Vagina (tissue), 2 donors: ENCODE data around the gene GRIP2. TPM values are rescaled to one million over a fixed set of nuclear protein-coding genes. Genes with fewer than 3 reads are reported as not detected.

Experiments
- DNase-seq, 2 donors: peaks; one replicate each; pipeline ENCODE4 v3.0.0-alpha.2; 2017; ENCODE audit errors: extremely low spot score in 2 of 2
- H3K27ac ChIP-seq: fragments of 200-600 bp; sonication (generic); one replicate; pipeline ENCODE4 v1.5.1; 2019
- H3K27me3 ChIP-seq: fragments of 200-600 bp; sonication (generic); one replicate; pipeline ENCODE4 v1.5.1; 2019
- H3K36me3 ChIP-seq, 2 donors: fragments of 200-600 bp; sonication (generic); one replicate each; pipeline ENCODE4 v1.5.1; 2017 to 2019
- H3K4me1 ChIP-seq: fragments of 200-600 bp; sonication (generic); one replicate; pipeline ENCODE4 v1.5.1; 2019
- H3K4me3 ChIP-seq, 2 donors: fragments of 200-600 bp; sonication (generic); 1 replicate in 1 of 2; 2 replicates in 1 of 2; pipeline ENCODE4 v1.5.1; 2016 to 2019
- H3K9me3 ChIP-seq: fragments of 200-600 bp; sonication (generic); one replicate; pipeline ENCODE4 v1.5.1; 2019
- CTCF ChIP-seq, 3 experiments: fragments of 450-650 bp in 2 of 3; fragments of 200-600 bp in 1 of 3; sonication (generic) in 1 of 3; IDR thresholded peaks; one replicate each; pipeline ENCODE4 v1.5.1; 2017 to 2019; ENCODE audit warnings: antibody characterized with exemption in 3 of 3, mild to moderate bottlenecking in 2 of 3, moderate library complexity in 2 of 3
- POLR2A ChIP-seq, 2 donors: fragments of 450-650 bp; IDR thresholded peaks; one replicate each; pipeline ENCODE4 v1.6.1; 2017; ENCODE audit warnings: antibody characterized with exemption in 2 of 2, mild to moderate bottlenecking in 2 of 2, moderate library complexity in 2 of 2
- POLR2AphosphoS5 ChIP-seq, 2 donors: sonication (generic); formaldehyde crosslinking; IDR thresholded peaks; one replicate each; pipeline ENCODE4 v1.9.0; 2017; ENCODE audit warnings: antibody characterized with exemption in 2 of 2, mild to moderate bottlenecking in 2 of 2, low read depth in 1 of 2; ENCODE audit not compliant: insufficient read depth in 1 of 2
- intact Hi-C: fragments of 100-400 bp; cut with DNase I; formaldehyde crosslinking; loops from one replicate; pipeline ENCODE4 v1.15.1; 2023
- total RNA-seq: library from RNA; depleted of rRNA; stranded (reverse); fragments of >200 nt; gene quantifications from one replicate; pipeline ENCODE4 v1.2.3, GENCODE V29; 2016

Gene GRIP2
- total RNA-seq, 1 donor from 2014 or later = 0.98 TPM

- H3K4me1 ChIP-seq = no peaks in the 10 kb centered on the region
- no peaks in the 10 kb centered on the region for H3K36me3 ChIP-seq
- H3K27ac ChIP-seq = no peak overlapping the region
- DNase-seq = no peak
- no peaks in the 10 kb centered on the region for H3K9me3 ChIP-seq
- no peak for TF ChIP-seq CTCF (IDR thresholded peaks at IDR 0.05)
- TF ChIP-seq POLR2A (IDR thresholded peaks at IDR 0.05) = no peak
- no peak for TF ChIP-seq POLR2AphosphoS5 (IDR thresholded peaks at IDR 0.05; ENCODE audit: insufficient read depth in 1 of 2, low read depth in 1 of 2)
- H3K4me3 ChIP-seq = no peak overlapping the region
- intact Hi-C loops = no loop called here
- H3K27me3 ChIP-seq = no peaks in the 10 kb centered on the region
Measured at GRCh38 chr3:14574183-14574582, 34.0 kb upstream of the GRIP2 start.

- TF ChIP-seq CTCF (IDR thresholded peaks at IDR 0.05) (no peak), POLR2AphosphoS5 (IDR thresholded peaks at IDR 0.05; ENCODE audit: insufficient read depth in 1 of 2, low read depth in 1 of 2) (no peak), POLR2A (IDR thresholded peaks at IDR 0.05) (no peak)
- H3K9me3 ChIP-seq = no peaks in the 10 kb centered on the region
- DNase-seq = no peak
- no peaks in the 10 kb centered on the region for H3K4me1 ChIP-seq
- intact Hi-C loops = no loop called here
- no peaks in the 10 kb centered on the region for H3K27me3 ChIP-seq
- no peaks in the 10 kb centered on the region for H3K36me3 ChIP-seq
- H3K4me3 ChIP-seq = no peak overlapping the region
- no peak overlapping the region for H3K27ac ChIP-seq
Measured at GRCh38 chr3:14573706-14574105, 33.6 kb upstream of the GRIP2 start.

GRCh38 chr3:14570864-14571263 lies 30.7 kb upstream of the GRIP2 start:
- no peaks in the 10 kb centered on the region for H3K4me1 ChIP-seq
- no peak overlapping the region for H3K4me3 ChIP-seq
- H3K36me3 ChIP-seq = no peaks in the 10 kb centered on the region
- no peaks in the 10 kb centered on the region for H3K27me3 ChIP-seq
- no peak for DNase-seq
- intact Hi-C loops = no loop called here
- H3K27ac ChIP-seq = no peak overlapping the region
- TF ChIP-seq POLR2A (IDR thresholded peaks at IDR 0.05) (no peak), POLR2AphosphoS5 (IDR thresholded peaks at IDR 0.05; ENCODE audit: insufficient read depth in 1 of 2, low read depth in 1 of 2) (no peak), CTCF (IDR thresholded peaks at IDR 0.05) (no peak)
- H3K9me3 ChIP-seq = no peaks in the 10 kb centered on the region

- no peak overlapping the region for H3K4me3 ChIP-seq
- no peaks in the 10 kb centered on the region for H3K27me3 ChIP-seq
- H3K4me1 ChIP-seq = no peaks in the 10 kb centered on the region
- DNase-seq = no peak
- no peak for TF ChIP-seq POLR2AphosphoS5 (IDR thresholded peaks at IDR 0.05; ENCODE audit: insufficient read depth in 1 of 2, low read depth in 1 of 2)
- TF ChIP-seq CTCF (IDR thresholded peaks at IDR 0.05) = no peak
- no peak for TF ChIP-seq POLR2A (IDR thresholded peaks at IDR 0.05)
- H3K27ac ChIP-seq = no peak overlapping the region
- H3K9me3 ChIP-seq = no peaks in the 10 kb centered on the region
- no peaks in the 10 kb centered on the region for H3K36me3 ChIP-seq
- intact Hi-C loops = no loop called here
Measured at GRCh38 chr3:14570089-14570488, 29.9 kb upstream of the GRIP2 start.

GRCh38 chr3:14569474-14570000 lies 29.4 kb upstream of the GRIP2 start:
- Histone ChIP-seq H3K4me3 (no peak overlapping the region), H3K27ac (no peak overlapping the region), H3K4me1 (no peaks in the 10 kb centered on the region), H3K36me3 (no peaks in the 10 kb centered on the region), H3K27me3 (no peaks in the 10 kb centered on the region), H3K9me3 (no peaks in the 10 kb centered on the region)
- intact Hi-C loops = no loop called here
- TF ChIP-seq POLR2AphosphoS5 (IDR thresholded peaks at IDR 0.05; ENCODE audit: insufficient read depth in 1 of 2, low read depth in 1 of 2) = no peak
- DNase-seq = no peak
